ENCODE results near the gene RASSF3. TPM values are rescaled to one million over a fixed set of nuclear protein-coding genes. Genes with fewer than 3 reads are reported as not detected.

RASSF3 gene
- total and polyA plus RNA-seq, 2 of the 13 experiments (the other 11 are each of a cell fraction or from before 2014, with no cell fraction given): 15.5 to 16.0 TPM

GRCh38 chr12:64736771-64737170 lies 126.5 kb downstream of the RASSF3 start:
- peaks cover 14% of the 10 kb centered on the region for H3K4me1 ChIP-seq (ENCODE audit: insufficient read depth, low read length)
- POLR2A ChIA-PET: no interaction called here
- no peak for TF ChIP-seq ZNF3 (CRISPR knock-in tag; IDR thresholded peaks at IDR 0.05)
- no peak for TF ChIP-seq ZNF850 (CRISPR knock-in tag; conservative IDR thresholded peaks at IDR 0.05)
- no peak for TF ChIP-seq ZBTB34 (CRISPR knock-in tag; IDR thresholded peaks at IDR 0.05)
- no peak for TF ChIP-seq ZNF142 (CRISPR knock-in tag; IDR thresholded peaks at IDR 0.05)
- TF ChIP-seq MXD4 (CRISPR knock-in tag; IDR thresholded peaks at IDR 0.05): no peak
- TF ChIP-seq ZNF713 (CRISPR knock-in tag; IDR thresholded peaks at IDR 0.05): no peak
- TF ChIP-seq TP53 (CRISPR knock-in tag; conservative IDR thresholded peaks at IDR 0.05): no peak
- TF ChIP-seq ZNF674 (CRISPR knock-in tag; IDR thresholded peaks at IDR 0.05; ENCODE audit: low read depth): no peak
- no peak for TF ChIP-seq ZNF44 (CRISPR knock-in tag; IDR thresholded peaks at IDR 0.05)
- TF ChIP-seq RARA (CRISPR knock-in tag; IDR thresholded peaks at IDR 0.05): no peak
- TF ChIP-seq FUBP1 (CRISPR knock-in tag; IDR thresholded peaks at IDR 0.05; ENCODE audit: borderline replicate concordance): no peak
- TF ChIP-seq HIC2 (CRISPR knock-in tag; IDR thresholded peaks at IDR 0.05; ENCODE audit: low read depth): no peak
- TF ChIP-seq SALL1 (CRISPR knock-in tag; IDR thresholded peaks at IDR 0.05): no peak
- TF ChIP-seq ZNF891 (CRISPR knock-in tag; IDR thresholded peaks at IDR 0.05): no peak
- no peak for TF ChIP-seq TBX2 (CRISPR knock-in tag; IDR thresholded peaks at IDR 0.05; ENCODE audit: borderline replicate concordance)
- no peak for TF ChIP-seq ZC3H13 (CRISPR knock-in tag; IDR thresholded peaks at IDR 0.05)

More at GRCh38 chr12:64736771-64737170, 126.5 kb downstream of the RASSF3 start:
- peaks cover 12 to 51% of the 10 kb centered on the region in 2 experiments; a peak in 4 of 5 replicates for H3K36me3 ChIP-seq (replicated peaks in 1 of 2; ENCODE audit: control insufficient read depth in 1 of 2, insufficient read depth in 2 of 2, low read length in 2 of 2)
- intact Hi-C loops (cut with micrococcal nuclease; ENCODE audit: unreplicated experiment) (no loop called here), in situ Hi-C loops (cut with HindIII; ENCODE audit: extremely low pct_ligation_motif_present, low pct_unique_long_range_greater_than_20kb) (no loop called here)
- H3K9ac ChIP-seq (ENCODE audit: insufficient read depth, low read depth, low read length): no peak overlapping the region
- ATAC-seq (no peak), DNase-seq (ENCODE audit: low spot score) (no peak), FAIRE-seq (no peak)
- H3K79me2 ChIP-seq (ENCODE audit: insufficient read depth, low read length): no peaks in the 10 kb centered on the region
- WGBS (ENCODE audit: low lambda C conversion rate): 94% methylated on average over 1 of the region's 1 CpG
- no peak overlapping the region for H3K4me3 ChIP-seq (replicated peaks in 1 of 3; ENCODE audit: insufficient read depth in 1 of 3, low read depth in 2 of 3, low read length in 3 of 3)
- H3K4me2 ChIP-seq (ENCODE audit: low read depth, low read length): no peak overlapping the region
- no TSS peak for BruUV-seq (replicated peaks)
- CTCF ChIA-PET (ENCODE audit: low intra/inter-chr PET ratio, low total read pairs): no interaction called here
- H4K20me1 ChIP-seq (ENCODE audit: insufficient read depth, low read length): no peaks in the 10 kb centered on the region
- no peak overlapping the region for H3K27ac ChIP-seq (ENCODE audit: extremely low read length, insufficient read depth, low read length)
- H3K9me3 ChIP-seq (ENCODE audit: low read length): no peaks in the 10 kb centered on the region
- no peak overlapping the region for H2AFZ ChIP-seq (ENCODE audit: low read length)
- H3K27me3 ChIP-seq (ENCODE audit: control insufficient read depth in 1 of 2, insufficient read depth in 2 of 2, low read length in 2 of 2): no peaks in the 10 kb centered on the region

All from HepG2 (cell line).